ENCODE measurements around the gene PRKCH.

PRKCH gene

DNA sequence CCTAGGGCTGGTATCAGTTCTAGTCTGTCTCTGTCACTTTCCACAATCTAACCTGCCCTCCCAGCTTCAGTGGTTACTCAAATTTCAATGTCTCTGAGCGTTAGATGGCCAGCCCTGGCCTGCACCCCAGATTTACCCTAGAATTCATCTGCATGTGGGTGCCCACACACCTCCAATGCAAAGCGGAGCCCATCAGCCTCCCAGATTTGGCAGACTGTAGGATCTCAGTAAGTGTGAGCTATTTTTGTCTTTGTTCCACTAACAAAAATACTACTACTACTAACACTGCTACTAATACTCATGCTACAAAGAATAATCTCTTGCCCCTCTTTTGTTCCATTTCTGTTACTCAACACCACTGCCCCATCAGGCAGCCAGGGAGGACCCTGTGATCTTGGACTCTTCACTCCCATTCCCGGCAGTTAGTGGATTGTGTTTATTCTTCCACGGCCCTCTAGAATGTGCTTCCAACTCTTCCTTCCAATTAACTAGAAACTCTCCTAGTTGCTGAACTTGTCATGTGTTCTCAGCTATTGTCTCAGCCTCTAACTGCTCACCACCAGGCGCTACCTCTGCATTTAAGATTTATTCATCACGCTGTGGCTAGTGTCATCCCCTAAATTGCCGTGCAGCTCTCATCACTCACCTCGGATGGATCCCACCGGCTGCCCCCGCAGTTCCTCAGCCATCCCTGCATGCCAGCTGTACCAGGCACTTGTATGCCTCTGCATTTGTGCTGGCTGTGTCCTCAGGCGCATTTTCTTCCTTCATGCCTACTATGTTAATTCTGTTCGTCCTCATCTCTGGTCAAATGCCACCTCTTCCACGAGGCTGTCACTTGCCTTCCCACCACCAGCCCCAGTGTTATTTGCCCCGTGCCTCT lies 223.3 kb downstream of the PRKCH start:
- peaks cover 25% of the 10 kb centered on the region for H3K4me1 Mint-ChIP-seq

GRCh38 chr14:61545726-61546455 lies 224.5 kb downstream of the PRKCH start:
- no peak for DNase-seq
- Mint-ChIP-seq H3K9me3 (no peaks in the 10 kb centered on the region), H3K4me1 (peaks cover 25% of the 10 kb centered on the region), H3K4me3 (no peak overlapping the region), H3K27ac (no peak overlapping the region), H3K27me3 (ENCODE audit: low read depth, poor library complexity) (no peaks in the 10 kb centered on the region), H3K36me3 (ENCODE audit: low read depth) (no peaks in the 10 kb centered on the region)
- TF ChIP-seq CTCF (IDR thresholded peaks at IDR 0.05), result no peak

More for the DNA sequence above, 223.3 kb downstream of the PRKCH start:
- Mint-ChIP-seq H3K36me3 (ENCODE audit: low read depth) (no peaks in the 10 kb centered on the region), H3K27ac (peak overlapping the region; percentile 55), H3K4me3 (no peak overlapping the region), H3K27me3 (ENCODE audit: low read depth, poor library complexity) (no peaks in the 10 kb centered on the region), H3K9me3 (no peaks in the 10 kb centered on the region)
- no peak for DNase-seq
- TF ChIP-seq CTCF (IDR thresholded peaks at IDR 0.05), result no peak

DNA sequence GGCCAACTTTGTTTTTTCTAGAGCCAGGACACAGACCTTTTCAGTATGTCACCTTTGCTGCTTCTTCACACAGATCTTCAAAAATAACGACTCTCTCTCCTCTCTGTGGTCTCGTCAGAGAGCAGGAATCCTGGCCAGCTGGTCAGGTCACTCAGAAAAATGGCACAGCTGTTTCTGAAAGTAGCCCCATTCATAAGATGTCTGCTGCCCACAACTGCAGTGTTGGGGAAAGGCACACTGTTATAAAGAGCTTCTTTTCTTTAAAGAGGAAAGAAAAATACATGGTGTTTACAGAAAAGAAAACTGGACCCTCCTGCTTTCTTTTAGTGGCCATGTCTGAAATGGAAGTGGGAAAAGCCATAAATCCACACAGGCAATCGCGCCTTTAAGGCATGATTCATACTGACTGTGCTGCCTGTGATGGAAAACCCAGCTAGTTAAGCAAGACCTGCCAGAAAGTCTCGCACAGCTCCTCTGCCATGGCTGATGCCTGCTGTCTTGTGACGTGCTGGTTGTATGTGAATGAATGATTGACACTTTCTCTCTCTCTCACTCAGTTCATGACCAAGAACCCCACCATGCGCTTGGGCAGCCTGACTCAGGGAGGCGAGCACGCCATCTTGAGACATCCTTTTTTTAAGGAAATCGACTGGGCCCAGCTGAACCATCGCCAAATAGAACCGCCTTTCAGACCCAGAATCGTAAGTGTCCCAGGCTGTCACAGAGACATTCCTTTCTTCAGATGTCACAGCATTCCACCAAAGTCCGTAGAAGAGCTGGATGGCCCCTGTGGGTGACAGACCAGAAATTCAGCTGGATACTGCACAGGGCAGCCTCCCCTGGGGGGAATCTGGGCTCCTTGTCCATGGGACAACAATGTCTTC lies 226.0 kb downstream of the PRKCH start:
- no peak for TF ChIP-seq CTCF (IDR thresholded peaks at IDR 0.05)
- H3K27me3 Mint-ChIP-seq (ENCODE audit: low read depth, poor library complexity), result peaks cover 3% of the 10 kb centered on the region
- peaks cover 25% of the 10 kb centered on the region for H3K4me1 Mint-ChIP-seq
- H3K4me3 Mint-ChIP-seq, result no peak overlapping the region
- no peak for DNase-seq
- peak overlapping the region; percentile 67 for H3K27ac Mint-ChIP-seq
- no peaks in the 10 kb centered on the region for H3K36me3 Mint-ChIP-seq (ENCODE audit: low read depth)
- no peaks in the 10 kb centered on the region for H3K9me3 Mint-ChIP-seq

GRCh38 chr14:61549425-61549824 lies 228.0 kb downstream of the PRKCH start:
- Mint-ChIP-seq H3K27me3 (ENCODE audit: low read depth, poor library complexity) (peaks cover 6% of the 10 kb centered on the region), H3K4me1 (peaks cover 33% of the 10 kb centered on the region), H3K27ac (no peak overlapping the region), H3K36me3 (ENCODE audit: low read depth) (no peaks in the 10 kb centered on the region), H3K9me3 (no peaks in the 10 kb centered on the region), H3K4me3 (no peak overlapping the region)
- no peak for TF ChIP-seq CTCF (IDR thresholded peaks at IDR 0.05)
- DNase-seq, result no peak

- no peak for DNase-seq
- Mint-ChIP-seq H3K9me3 (no peaks in the 10 kb centered on the region), H3K27ac (no peak overlapping the region), H3K4me3 (no peak overlapping the region), H3K36me3 (ENCODE audit: low read depth) (no peaks in the 10 kb centered on the region), H3K4me1 (peaks cover 23% of the 10 kb centered on the region), H3K27me3 (ENCODE audit: low read depth, poor library complexity) (peaks cover 14% of the 10 kb centered on the region)
- no peak for TF ChIP-seq CTCF (IDR thresholded peaks at IDR 0.05)
These were observed 230.0 kb downstream of the PRKCH start for GRCh38 chr14:61551384-61551783.

All from nephron progenitor cell (in vitro differentiated cells).